ENCODE results near the gene SIRT2. TPM values are rescaled to one million over a fixed set of nuclear protein-coding genes. Genes with fewer than 3 reads are reported as not detected.

The SIRT2 gene
- total and polyA plus RNA-seq, 2 of the 8 experiments (the other 6 are each of a cell fraction or from before 2014, with no cell fraction given), result 6.5 to 10.0 TPM

GRCh38 chr19:38867171-38867780 is 32.1 kb downstream of the SIRT2 start:
- no peak overlapping the region for H3K18ac ChIP-seq (ENCODE audit: extremely low read depth, low read length)
- no peak overlapping the region for H3K4ac ChIP-seq (replicated peaks; ENCODE audit: insufficient read length, low read depth, low read length)
- peaks cover 0 to 11% (median 5%) of the 10 kb centered on the region in 4 experiments; a peak in 5 of 7 replicates for H3K27me3 ChIP-seq (replicated peaks in 1 of 4; ENCODE audit: control insufficient read depth in 3 of 4, extremely low read depth in 1 of 4, insufficient read depth in 3 of 4, low read length in 3 of 4)
- no peak overlapping the region for H2BK12ac ChIP-seq (ENCODE audit: low read depth, low read length)
- no peak overlapping the region for H3K14ac ChIP-seq (ENCODE audit: insufficient read length)
- peaks cover 7% of the 10 kb centered on the region; the same call in 1 of the 2 replicates for H3K23me2 ChIP-seq (ENCODE audit: low read depth, low read length)
- no peak overlapping the region for H4K91ac ChIP-seq (replicated peaks; ENCODE audit: insufficient read length, low read length)
- FAIRE-seq (no peak), DNase-seq (ENCODE audit: low read depth in 1 of 2, low spot score in 2 of 2) (no peak)
- no peak overlapping the region for H3K4me2 ChIP-seq (ENCODE audit: insufficient read depth in 1 of 2, low read depth in 2 of 2, low read length in 2 of 2)
- no peaks in the 10 kb centered on the region for H3K36me3 ChIP-seq (ENCODE audit: control insufficient read depth in 2 of 4, insufficient read depth in 4 of 4, low read length in 3 of 4)
- H4K8ac ChIP-seq (ENCODE audit: extremely low read depth, insufficient read depth, low read length), result no peak overlapping the region
- no peak overlapping the region for H2BK5ac ChIP-seq (ENCODE audit: low read depth, low read length)
- no peaks in the 10 kb centered on the region for H3K9me3 ChIP-seq (ENCODE audit: insufficient read depth in 2 of 2, low read depth in 1 of 2, low read length in 1 of 2)
- H3K27ac ChIP-seq (ENCODE audit: low read depth, low read length), result no peak overlapping the region
- H3K56ac ChIP-seq (replicated peaks; ENCODE audit: insufficient read length, low read depth, low read length), result no peak overlapping the region
- no peak overlapping the region for H2AFZ ChIP-seq (ENCODE audit: low read length)
- no peak overlapping the region for H3K4me3 ChIP-seq (ENCODE audit: extremely low read depth in 1 of 4, insufficient read depth in 2 of 4, low read depth in 3 of 4, low read length in 4 of 4)
- no peaks in the 10 kb centered on the region for H3K79me2 ChIP-seq (ENCODE audit: control insufficient read depth in 1 of 2, insufficient read depth in 2 of 2, low read length in 2 of 2)
- H3K79me1 ChIP-seq (ENCODE audit: low read depth, low read length), result no peaks in the 10 kb centered on the region
- no peak overlapping the region for H2BK15ac ChIP-seq (ENCODE audit: low read length)
- ChIA-PET CTCF (ENCODE audit: partially characterized antibody) (interaction anchor here (0.8 to 3.3 kb wide), 6 partner anchors 9 to 184 kb away, joined by 3 to 7 read pairs (median 4); partner anchors contain the start of genes MRPS12 and SARS2), POLR2A (ENCODE audit: partially characterized antibody) (interaction anchor here (0.6 to 1.5 kb wide), 5 partner anchors 15 to 485 kb away, joined by 3 to 5 read pairs (median 3); no protein-coding TSS in a partner anchor)
- no peak overlapping the region for H2BK120ac ChIP-seq (replicated peaks; ENCODE audit: low read depth, low read length)
- H3K9ac ChIP-seq (replicated peaks in 1 of 4; ENCODE audit: extremely low read depth in 1 of 4, low read depth in 3 of 4, low read length in 3 of 4), result no peak overlapping the region
- H3K4me1 ChIP-seq (replicated peaks in 1 of 4; ENCODE audit: control insufficient read depth in 3 of 4, insufficient read depth in 4 of 4, low read length in 3 of 4), result peaks cover 0 to 7% (median 4%) of the 10 kb centered on the region in 4 experiments; a peak in 5 of 7 replicates
- no peak overlapping the region for H4K5ac ChIP-seq (ENCODE audit: insufficient read length, low read depth, low read length)
- WGBS, 2 experiments (ENCODE audit: extremely low coverage in 1 of 2, insufficient coverage in 1 of 2, insufficient read length in 1 of 2, insufficient replicate concordance in 2 of 2, low coverage in 1 of 2, low lambda C conversion rate in 2 of 2, missing lambda C conversion rate in 1 of 2), result 93% methylated on average over 10 of the region's 10 CpGs; no CpG with 5 or more reads in 1 of the 2 experiments
- TF ChIP-seq POLR2AphosphoS5 (IDR thresholded peaks at IDR 0.05; ENCODE audit: low read depth, low read length) (no peak), KDM1A (IDR thresholded peaks at IDR 0.05; ENCODE audit: borderline replicate concordance, low read length) (no peak), RAD21 (IDR thresholded peaks at IDR 0.05 in 1 of 2, conservative IDR thresholded peaks at IDR 0.05 in 1 of 2; ENCODE audit: low read depth in 2 of 2, low read length in 2 of 2) (no peak)
- no peak overlapping the region for H2AK5ac ChIP-seq (ENCODE audit: low read depth, low read length)
- no peaks in the 10 kb centered on the region for H4K20me1 ChIP-seq (replicated peaks in 1 of 2; ENCODE audit: control insufficient read depth in 1 of 2, insufficient read depth in 2 of 2, low read length in 2 of 2)
- H3K23ac ChIP-seq (ENCODE audit: insufficient read length), result no peak overlapping the region
- no peak overlapping the region for H2BK20ac ChIP-seq (ENCODE audit: low read length)

Measured in H1 (cell line).